Right lobe of liver (tissue), 6 donors: ENCODE measurements around the gene CLMN. TPM values are rescaled to one million over a fixed set of nuclear protein-coding genes. Genes with fewer than 3 reads are reported as not detected.

Experiments
- ATAC-seq, 4 donors: fragments of 200-7000 bp; cut with Tn5 transposase; one replicate each; pipeline ENCODE4 v1.9.1; 2020; ENCODE audit warnings: mild to moderate bottlenecking in 4 of 4, moderate library complexity in 4 of 4
- DNase-seq, 3 donors: peaks; one replicate each; pipeline ENCODE4 v3.0.0-alpha.2; 2020
- H3K27ac ChIP-seq, 3 donors: fragments of 200-600 bp; one replicate each; pipeline ENCODE4 v1.8.0; 2022
- H3K27me3 ChIP-seq, 2 donors: fragments of 200-600 bp; one replicate each; pipeline ENCODE4 v1.8.0; 2022
- H3K36me3 ChIP-seq, 4 donors: fragments of 200-600 bp; sonication (generic) in 1 of 4; one replicate each; pipeline versions ENCODE4 v1.5.1 to v1.8.0; 2017 to 2022; ENCODE audit warnings: control low read depth in 1 of 4
- H3K4me1 ChIP-seq, 4 donors: fragments of 200-600 bp; sonication (generic) in 1 of 4; one replicate each; pipeline versions ENCODE4 v1.5.1 to v1.8.0; 2017 to 2022; ENCODE audit warnings: control low read depth in 1 of 4
- H3K4me3 ChIP-seq, 3 donors: fragments of 200-600 bp; one replicate each; pipeline ENCODE4 v1.8.0; 2022
- H3K9me3 ChIP-seq, 4 donors: fragments of 200-600 bp; sonication (generic) in 1 of 4; one replicate each; pipeline versions ENCODE4 v1.5.1 to v1.8.0; 2017 to 2022; ENCODE audit warnings: control low read depth in 1 of 4
- CTCF ChIP-seq, 4 donors: fragments of 200-600 bp in 3 of 4; fragments of 450-650 bp in 1 of 4; IDR thresholded peaks; one replicate each; pipeline versions ENCODE4 v1.5.1 to v1.8.0; 2016 to 2022; ENCODE audit warnings: antibody characterized with exemption in 4 of 4, mild to moderate bottlenecking in 2 of 4
- POLR2A ChIP-seq: fragments of 450-650 bp; IDR thresholded peaks from one replicate; pipeline ENCODE4 v1.6.1; 2017; ENCODE audit warnings: antibody characterized with exemption, mild to moderate bottlenecking
- WGBS: methylation state at CpG from one replicate; pipeline ENCODE4 v1.1.6; 2018; ENCODE audit warnings: low coverage, low lambda C conversion rate; ENCODE audit not compliant: insufficient coverage; ENCODE audit errors: missing lambda C conversion rate; 5-methylcytosine and 5-hydroxymethylcytosine counted together
- intact Hi-C, 2 donors: fragments of 100-400 bp; cut with DNase I; formaldehyde crosslinking; loops; one replicate each; pipeline versions ENCODE4 v1.11.2 to v1.14.1; 2022
- total RNA-seq, 6 experiments: library from RNA; depleted of rRNA in 2 of 6; stranded (reverse); fragments of >200 nt in 2 of 6; fragmentation: NEBNext Ultra II Directional in 3 of 6; extraction: Animal tissue kit (Norgen Biotek cat#: 25700) in 3 of 6; gene quantifications; one replicate each; pipeline versions ENCODE4 v1.1.0 to v1.2.4, GENCODE V29; 2016 to 2023
- donor health status: DM: no; HTN: yes; CAD: no.
- donor health status: DM: no; HTN: no; CAD: no.
- donor health status: DM: no; HTN: no; CAD: no.
- donor health status: DM: no; HTN: yes; CAD: no.
- donor health status: DM: no; HTN: yes; CAD: no.

Gene CLMN
- total RNA-seq, 6 experiments from 2014 or later = 18.4 to 91.8 (median 47.8) TPM

DNA sequence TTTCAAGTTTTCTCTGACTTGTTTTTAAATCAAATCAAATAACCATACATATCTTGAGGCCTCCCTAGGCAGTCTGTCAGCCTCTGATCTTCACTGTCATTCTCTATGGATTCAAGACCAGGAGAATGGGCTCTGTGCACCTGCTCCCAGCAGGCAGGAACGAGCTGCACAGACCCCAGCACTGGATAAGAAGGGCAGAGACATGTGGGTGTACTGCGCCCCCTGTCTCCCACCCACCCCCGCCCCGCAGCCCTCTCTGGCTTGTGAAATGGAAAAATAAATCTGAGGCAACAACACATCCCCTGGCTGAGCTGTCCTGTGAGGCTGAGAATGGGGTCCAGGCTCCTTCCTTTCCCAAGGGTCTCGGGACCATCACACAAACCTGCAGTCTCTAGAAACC, 26.3 kb downstream of the CLMN start:
- H3K36me3 ChIP-seq = no peaks in the 10 kb centered on the region
- peak overlapping the region in 2 of 3 donors; percentile 11 to 86 for H3K27ac ChIP-seq
- no peaks in the 10 kb centered on the region for H3K9me3 ChIP-seq
- no peaks in the 10 kb centered on the region for H3K27me3 ChIP-seq
- no peak overlapping the region for H3K4me3 ChIP-seq
- H3K4me1 ChIP-seq = peaks cover 0 to 32% (median 11%) of the 10 kb centered on the region in 4 donors
- TF ChIP-seq POLR2A = no peak
- no peak for TF ChIP-seq CTCF (IDR thresholded peaks at IDR 0.05)
- intact Hi-C loops = no loop called here
- ATAC-seq = no peak
- WGBS = 47% methylated on average over 3 of the region's 5 CpGs
- no peak for DNase-seq

DNA sequence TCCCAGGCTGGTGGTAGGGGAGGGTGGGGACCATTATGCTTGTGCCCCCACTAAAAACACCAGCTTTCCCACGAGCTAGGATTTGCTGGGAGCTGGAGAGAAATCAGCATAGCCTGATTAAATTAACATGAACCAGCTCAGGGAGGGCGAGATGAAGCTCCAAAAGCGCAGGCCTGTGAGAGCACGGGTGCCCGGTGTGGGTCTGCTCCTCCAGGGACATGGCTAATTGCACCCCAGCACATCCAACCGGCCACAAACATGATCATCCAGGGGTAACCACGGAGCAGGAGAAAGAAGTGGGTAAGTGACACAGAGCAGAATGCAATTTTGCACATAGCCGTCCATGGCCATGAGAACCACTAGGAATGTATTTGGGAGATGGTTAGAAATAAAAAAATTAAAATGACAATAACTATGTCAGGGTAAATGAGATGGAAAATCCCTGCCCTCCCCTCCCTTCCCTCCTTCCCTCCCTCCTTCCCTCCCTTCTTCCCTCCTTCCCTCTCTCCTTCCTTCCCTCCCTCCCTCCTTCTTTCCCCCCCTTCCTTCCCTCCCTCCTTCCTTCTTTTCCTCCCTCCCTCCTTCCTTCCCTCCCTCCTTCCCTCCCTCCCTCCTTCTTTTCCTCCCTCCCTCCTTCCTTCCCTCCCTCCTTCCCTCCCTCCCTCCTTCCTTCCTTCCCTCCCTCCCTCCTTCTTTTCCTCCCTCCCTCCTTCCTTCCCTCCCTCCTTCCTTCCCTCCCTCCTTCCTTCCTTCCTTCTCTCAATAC, 26.9 kb downstream of the CLMN start:
- ATAC-seq = no peak
- no peaks in the 10 kb centered on the region for H3K36me3 ChIP-seq
- no peaks in the 10 kb centered on the region for H3K9me3 ChIP-seq
- peak in 1 of 3 donors; percentile 14 for DNase-seq
- no peak for TF ChIP-seq POLR2A
- TF ChIP-seq CTCF (IDR thresholded peaks at IDR 0.05) = no peak
- 70% methylated on average over 4 of the region's 8 CpGs for WGBS
- H3K27ac ChIP-seq = peak overlapping the region in 1 of 3 donors; percentile 15
- no peak overlapping the region for H3K4me3 ChIP-seq
- intact Hi-C loops = no loop called here
- H3K27me3 ChIP-seq = no peaks in the 10 kb centered on the region
- H3K4me1 ChIP-seq = peaks cover 0 to 32% (median 11%) of the 10 kb centered on the region in 4 donors

- TF ChIP-seq POLR2A (no peak), CTCF (IDR thresholded peaks at IDR 0.05) (no peak)
- Histone ChIP-seq H3K27me3 (no peaks in the 10 kb centered on the region), H3K9me3 (no peaks in the 10 kb centered on the region), H3K36me3 (no peaks in the 10 kb centered on the region), H3K4me1 (peaks cover 0 to 32% (median 11%) of the 10 kb centered on the region in 4 donors), H3K27ac (peak overlapping the region in 1 of 3 donors; percentile 7), H3K4me3 (no peak overlapping the region)
- ATAC-seq (peak in 3 of 4 donors; percentile 8 to 33 (median 30)), DNase-seq (peak in 1 of 3 donors; percentile 62)
- WGBS = 26% methylated on average over 5 of the region's 6 CpGs
- intact Hi-C loops = no loop called here
These were observed 27.7 kb downstream of the CLMN start for GRCh38 chr14:95291859-95292542.

GRCh38 chr14:95290871-95291431, 28.8 kb downstream of the CLMN start:
- Histone ChIP-seq H3K4me1 (peaks cover 0 to 32% (median 11%) of the 10 kb centered on the region in 4 donors), H3K27ac (peak overlapping the region in 2 of 3 donors; percentile 0 to 11), H3K36me3 (no peaks in the 10 kb centered on the region), H3K27me3 (no peaks in the 10 kb centered on the region), H3K4me3 (no peak overlapping the region), H3K9me3 (no peaks in the 10 kb centered on the region)
- WGBS = 51% methylated on average over 8 of the region's 17 CpGs
- intact Hi-C loops = no loop called here
- TF ChIP-seq CTCF (IDR thresholded peaks at IDR 0.05) (no peak), POLR2A (no peak)
- ATAC-seq = peak in 2 of 4 donors; percentile 35 to 87
- DNase-seq = peak in 1 of 3 donors; percentile 74
